ENCODE results near the gene CITED1. TPM values are rescaled to one million over a fixed set of nuclear protein-coding genes. Genes with fewer than 3 reads are reported as not detected.

Gene CITED1
- total RNA-seq, 1 experiment from 2014 or later, result 2.8 TPM

GRCh38 chrX:72326605-72327300 is 21.0 kb upstream of the CITED1 start:
- no peaks in the 10 kb centered on the region for H3K4me1 ChIP-seq (ENCODE audit: control insufficient read depth in 1 of 2, insufficient read depth in 2 of 2, low read length in 2 of 2)
- no peaks in the 10 kb centered on the region for H3K79me2 ChIP-seq (ENCODE audit: insufficient read depth, low read length)
- no peaks in the 10 kb centered on the region for H4K20me1 ChIP-seq (ENCODE audit: insufficient read depth)
- TF ChIP-seq YY1 (IDR thresholded peaks at IDR 0.05; ENCODE audit: extremely low read depth, insufficient replicate concordance, low read depth, low read length), result no peak
- no peak for TF ChIP-seq ZBTB33 (IDR thresholded peaks at IDR 0.05; ENCODE audit: extremely low read depth, insufficient replicate concordance, low read length)
- no peak for TF ChIP-seq REST (IDR thresholded peaks at IDR 0.05; ENCODE audit: low read depth)
- no peak for TF ChIP-seq EZH2phosphoT487 (IDR thresholded peaks at IDR 0.05; ENCODE audit: borderline replicate concordance)
- TF ChIP-seq SP1 (IDR thresholded peaks at IDR 0.05; ENCODE audit: low read depth), result no peak
- TF ChIP-seq CEBPB (IDR thresholded peaks at IDR 0.05; ENCODE audit: low read depth), result no peak
- no peak for TF ChIP-seq POLR2A (IDR thresholded peaks at IDR 0.05; ENCODE audit: borderline replicate concordance, extremely low read depth, insufficient read depth, insufficient read length)
- TF ChIP-seq CBX3 (IDR thresholded peaks at IDR 0.05; ENCODE audit: low read depth), result no peak
- TF ChIP-seq EGR1 (IDR thresholded peaks at IDR 0.05; ENCODE audit: low read depth), result no peak
- no peak for TF ChIP-seq ELF1 (IDR thresholded peaks at IDR 0.05; ENCODE audit: borderline replicate concordance, low read depth)
- TF ChIP-seq JUND (IDR thresholded peaks at IDR 0.05), result no peak
- no peak for TF ChIP-seq POLR2AphosphoS5 (IDR thresholded peaks at IDR 0.05; ENCODE audit: low read depth, low read length)
- TF ChIP-seq TCF7L2 (IDR thresholded peaks at IDR 0.05; ENCODE audit: borderline replicate concordance, extremely low read depth, insufficient read depth, insufficient read length), result no peak
- no peak for TF ChIP-seq RAD21 (IDR thresholded peaks at IDR 0.05; ENCODE audit: low read depth)
- no peak for TF ChIP-seq ZNF274 (IDR thresholded peaks at IDR 0.05; ENCODE audit: low read depth, low read length)
- TF ChIP-seq ATF3 (IDR thresholded peaks at IDR 0.05), result no peak
- no peak for TF ChIP-seq EZH2 (IDR thresholded peaks at IDR 0.05)
- no peak for TF ChIP-seq MAX (IDR thresholded peaks at IDR 0.05)
- ChIA-PET RAD21 (ENCODE audit: low non-redundant PET in 1 of 2, low total read pairs in 2 of 2, uncharacterized antibody in 2 of 2, unreplicated experiment in 2 of 2) (no interaction called here), POLR2A (no interaction called here), CTCF (no interaction called here)
- no peak for ATAC-seq
- H3K36me3 ChIP-seq (ENCODE audit: control insufficient read depth in 1 of 2, insufficient read depth in 2 of 2, low read length in 2 of 2), result no peaks in the 10 kb centered on the region
- H3K27me3 ChIP-seq (ENCODE audit: insufficient read depth, low read length), result no peaks in the 10 kb centered on the region
- DNase-seq (ENCODE audit: low read depth, low spot score), result no peak
- no peak overlapping the region for H3K27ac ChIP-seq (ENCODE audit: low read depth, low read length)
- no peaks in the 10 kb centered on the region for H3K9me2 ChIP-seq (ENCODE audit: insufficient read depth)
- intact Hi-C loops (cut with micrococcal nuclease), result no loop called here
- H3K9me3 ChIP-seq (ENCODE audit: control insufficient read depth in 1 of 2, insufficient read depth in 1 of 2, low read depth in 1 of 2, low read length in 2 of 2), result no peaks in the 10 kb centered on the region
- no peak overlapping the region for H3K4me3 ChIP-seq (replicated peaks in 1 of 2; ENCODE audit: low read depth in 1 of 2, low read length in 2 of 2)
- H2AFZ ChIP-seq (ENCODE audit: low read depth, low read length, poor library complexity, severe bottlenecking), result no peak overlapping the region
- no peak overlapping the region for H3K4me2 ChIP-seq (ENCODE audit: low read length)
- H3K9ac ChIP-seq (ENCODE audit: low read length), result no peak overlapping the region
- BruUV-seq (replicated peaks), result no TSS peak
